K562 (cell line): Measurements from ENCODE around the gene PHOSPHO1. TPM values are rescaled to one million over a fixed set of nuclear protein-coding genes. Genes with fewer than 3 reads are reported as not detected.

Source experiments
- CBFA2T2 ChIP-seq: fragments of 450-650 bp; conservative IDR thresholded peaks from 2 replicates; pipeline ENCODE4 v1.6.1; 2017; ENCODE audit warnings: mild to moderate bottlenecking
- CBX2 ChIP-seq: fragments of 200-600 bp; sonication (generic); IDR thresholded peaks from one replicate; pipeline ENCODE4 v1.6.1; 2012; ENCODE audit warnings: mild to moderate bottlenecking, low read length, inconsistent platforms; ENCODE audit not compliant: insufficient read depth, poor library complexity, severe bottlenecking
- EWSR1 ChIP-seq: fragments of 450-650 bp; IDR thresholded peaks from 2 replicates; pipeline ENCODE4 v1.6.1; 2018; ENCODE audit warnings: borderline replicate concordance, mild to moderate bottlenecking, low read depth, moderate library complexity; ENCODE audit not compliant: partially characterized antibody
- GTF2E2 ChIP-seq: fragments of 200-800 bp; sonication (Bioruptor generic); IDR thresholded peaks from 2 replicates; pipeline ENCODE4 v1.6.1; 2016; ENCODE audit warnings: missing genetic modification characterization, missing compliant biosample characterization
- HCFC1 ChIP-seq: IDR thresholded peaks from 2 replicates; pipeline ENCODE4 v1.6.1; 2012; ENCODE audit warnings: low read depth, low read length, improper control_type of control experiment
- HDAC1 ChIP-seq, 2 experiments: fragments of 450-650 bp; IDR thresholded peaks; 2 replicates each; pipeline ENCODE4 v1.6.1; 2016 to 2017; ENCODE audit warnings: inconsistent platforms in 1 of 2, mild to moderate bottlenecking in 1 of 2, moderate library complexity in 1 of 2
- HIVEP1 ChIP-seq: fragments of 250-450 bp; sonication (Bioruptor Pico); IDR thresholded peaks from 2 replicates; pipeline ENCODE4 v1.4.0; 2020; ENCODE audit warnings: mild to moderate bottlenecking
- KLF1 ChIP-seq: fragments of 450-650 bp; IDR thresholded peaks from 2 replicates; pipeline ENCODE4 v1.6.1; 2016; ENCODE audit warnings: missing genetic modification characterization, missing compliant biosample characterization
- KLF6 ChIP-seq: fragments of 250-450 bp; sonication (Bioruptor Pico); IDR thresholded peaks from 2 replicates; pipeline ENCODE4 v1.4.0; 2020; ENCODE audit warnings: mild to moderate bottlenecking, moderate library complexity, borderline replicate concordance
- MBD2 ChIP-seq: sonication (generic); IDR thresholded peaks from 2 replicates; pipeline ENCODE4 v1.6.1; 2016; ENCODE audit warnings: low read depth, borderline replicate concordance
- MXI1 ChIP-seq: IDR thresholded peaks from 2 replicates; pipeline ENCODE4 v1.6.1; 2011; ENCODE audit warnings: low read depth, mild to moderate bottlenecking, improper control_type of control experiment, low read length
- NCOA2 ChIP-seq, 2 experiments: fragments of 450-650 bp; IDR thresholded peaks; 2 replicates each; pipeline ENCODE4 v1.6.1; 2018; ENCODE audit warnings: mild to moderate bottlenecking in 2 of 2, moderate library complexity in 1 of 2; ENCODE audit not compliant: partially characterized antibody in 2 of 2
- RBFOX2 ChIP-seq: fragments of 200-400 bp; formaldehyde crosslinking; IDR thresholded peaks from 2 replicates; pipeline ENCODE4 v1.6.1; 2017; ENCODE audit warnings: low read depth, mild to moderate bottlenecking, low read length, moderate library complexity
- RFX7 ChIP-seq: fragments of 250-450 bp; sonication (Bioruptor Pico); IDR thresholded peaks from 2 replicates; pipeline ENCODE4 v1.5.1; 2021; ENCODE audit warnings: mild to moderate bottlenecking
- SAFB ChIP-seq: fragments of 200-400 bp; formaldehyde crosslinking; IDR thresholded peaks from 2 replicates; pipeline ENCODE4 v1.6.1; 2017; ENCODE audit warnings: low read depth, low read length, borderline replicate concordance
- SMAD4 ChIP-seq: fragments of 250-450 bp; sonication (Bioruptor Pico); conservative IDR thresholded peaks from 2 replicates; pipeline ENCODE4 v1.8.0; 2021; ENCODE audit warnings: inconsistent platforms, mild to moderate bottlenecking, moderate library complexity
- ZNF384 ChIP-seq: IDR thresholded peaks from 2 replicates; pipeline ENCODE4 v1.6.1; 2012; ENCODE audit warnings: low read depth, low read length, improper control_type of control experiment
- polyA plus RNA-seq, 8 experiments: library from polyadenylated mRNA; depleted of rRNA in 4 of 8; stranded (reverse) in 5 of 8; unstranded in 3 of 8; fragments of >200 nt; fragmentation: Nextera tagmentation in 2 of 8; fragmentation: Illumina TruSeq in 1 of 8; extraction: Ambion mirVana in 2 of 8; extraction: Trizol in 1 of 8; gene quantifications; 2 replicates each; pipeline versions ENCODE4 v1.2.1 to v1.2.3, GENCODE V29; 2011 to 2014; ENCODE audit warnings: inconsistent platforms in 1 of 8, missing spikeins in 1 of 8
- total RNA-seq, 7 experiments: library from RNA; depleted of rRNA in 6 of 7; stranded (reverse); fragments of >200 nt in 6 of 7; fragmentation: Illumina TruSeq in 2 of 7; extraction: Trizol in 2 of 7; gene quantifications; 2 replicates each; pipeline versions ENCODE4 v1.2.1 to v1.2.3, GENCODE V29; 2011 to 2021; ENCODE audit warnings: low replicate concordance in 1 of 7
- TF ChIP-seq, protein P1 (sequence below): fragments of 450-650 bp; formaldehyde crosslinking; IDR thresholded peaks from 2 replicates; pipeline ENCODE4 v1.4.0; 2020; ENCODE audit warnings: mild to moderate bottlenecking, moderate library complexity
- TF ChIP-seq, protein P2 (sequence below): sonication (generic); formaldehyde crosslinking; IDR thresholded peaks from 2 replicates; pipeline ENCODE4 v1.8.1; 2022; ENCODE audit warnings: missing genetic modification reagents
- TF ChIP-seq, protein P3 (sequence below): fragments of 450-650 bp; IDR thresholded peaks from 2 replicates; pipeline ENCODE4 v1.6.1; 2014; ENCODE audit warnings: low read depth, mild to moderate bottlenecking, moderate library complexity, borderline replicate concordance
- TF ChIP-seq, protein P4 (sequence below): fragments of 250-450 bp; sonication (Bioruptor Pico); IDR thresholded peaks from 2 replicates; pipeline ENCODE4 v1.9.0; 2021; ENCODE audit warnings: mild to moderate bottlenecking

The PHOSPHO1 gene
- total and polyA plus RNA-seq, 9 of the 15 experiments (the other 6 are each of a cell fraction or from before 2014, with no cell fraction given), result 0.06 to 0.07 TPM; not detected in 7

DNA sequence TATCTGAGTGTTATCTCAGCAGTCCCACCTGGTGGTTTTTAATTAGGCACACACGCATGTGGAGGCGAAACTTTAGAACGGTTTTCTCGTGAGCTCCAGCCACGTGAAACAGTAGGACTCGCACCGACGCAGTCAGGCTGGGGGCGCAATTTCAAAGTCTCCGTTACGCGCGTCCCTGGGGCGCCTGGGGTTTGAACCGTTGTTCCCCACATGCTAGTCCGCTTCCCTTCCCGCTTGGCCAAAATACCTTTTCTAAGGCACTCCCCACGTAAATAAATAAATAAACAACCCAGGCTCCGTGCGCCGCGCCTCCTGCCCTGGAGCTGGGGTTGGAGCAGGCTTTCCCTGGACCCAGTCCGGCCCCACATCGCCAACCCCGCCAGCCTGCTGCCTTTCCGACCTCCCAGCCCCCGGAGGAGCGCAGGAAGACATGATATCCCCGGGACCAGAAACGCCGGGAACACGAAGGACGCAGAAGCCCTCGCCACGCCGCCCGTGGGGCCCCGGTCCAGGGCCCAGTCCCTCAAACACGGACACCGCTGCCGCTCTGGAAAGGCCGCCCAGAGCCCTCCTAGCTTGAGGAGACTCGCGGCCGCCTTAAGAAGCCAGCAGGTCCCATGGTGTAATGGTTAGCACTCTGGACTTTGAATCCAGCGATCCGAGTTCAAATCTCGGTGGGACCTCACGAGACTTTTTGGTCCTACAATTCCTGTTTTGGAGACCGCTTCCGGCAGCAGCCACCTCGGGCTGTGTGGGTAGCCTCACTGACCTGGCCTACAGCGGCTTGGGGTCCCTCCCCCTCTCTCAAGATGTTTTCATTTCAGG is 38.5 kb downstream of the PHOSPHO1 start (continued):
- TF ChIP-seq, protein P1, sequence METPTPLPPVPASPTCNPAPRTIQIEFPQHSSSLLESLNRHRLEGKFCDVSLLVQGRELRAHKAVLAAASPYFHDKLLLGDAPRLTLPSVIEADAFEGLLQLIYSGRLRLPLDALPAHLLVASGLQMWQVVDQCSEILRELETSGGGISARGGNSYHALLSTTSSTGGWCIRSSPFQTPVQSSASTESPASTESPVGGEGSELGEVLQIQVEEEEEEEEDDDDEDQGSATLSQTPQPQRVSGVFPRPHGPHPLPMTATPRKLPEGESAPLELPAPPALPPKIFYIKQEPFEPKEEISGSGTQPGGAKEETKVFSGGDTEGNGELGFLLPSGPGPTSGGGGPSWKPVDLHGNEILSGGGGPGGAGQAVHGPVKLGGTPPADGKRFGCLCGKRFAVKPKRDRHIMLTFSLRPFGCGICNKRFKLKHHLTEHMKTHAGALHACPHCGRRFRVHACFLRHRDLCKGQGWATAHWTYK, result peak; percentile 21; the same call in 1 of the 2 replicates
- TF ChIP-seq CBFA2T2, result peak; percentile 65; the same call in 1 of the 2 replicates
- TF ChIP-seq EWSR1, result no peak
- no peak for TF ChIP-seq MBD2
- 0 out of 2 replicates have a peak, but pooled peaks have one; percentile 5 for TF ChIP-seq ZNF384
- TF ChIP-seq SMAD4 (CRISPR knock-in tag), result peak; percentile 75
- TF ChIP-seq HIVEP1 (CRISPR knock-in tag), result no peak
- TF ChIP-seq CBX2, result no peak
- TF ChIP-seq HDAC1 (IDR thresholded peaks at IDR 0.05), result peak; percentile 85 to 89
- TF ChIP-seq MXI1, result no peak
- TF ChIP-seq, protein P2, sequence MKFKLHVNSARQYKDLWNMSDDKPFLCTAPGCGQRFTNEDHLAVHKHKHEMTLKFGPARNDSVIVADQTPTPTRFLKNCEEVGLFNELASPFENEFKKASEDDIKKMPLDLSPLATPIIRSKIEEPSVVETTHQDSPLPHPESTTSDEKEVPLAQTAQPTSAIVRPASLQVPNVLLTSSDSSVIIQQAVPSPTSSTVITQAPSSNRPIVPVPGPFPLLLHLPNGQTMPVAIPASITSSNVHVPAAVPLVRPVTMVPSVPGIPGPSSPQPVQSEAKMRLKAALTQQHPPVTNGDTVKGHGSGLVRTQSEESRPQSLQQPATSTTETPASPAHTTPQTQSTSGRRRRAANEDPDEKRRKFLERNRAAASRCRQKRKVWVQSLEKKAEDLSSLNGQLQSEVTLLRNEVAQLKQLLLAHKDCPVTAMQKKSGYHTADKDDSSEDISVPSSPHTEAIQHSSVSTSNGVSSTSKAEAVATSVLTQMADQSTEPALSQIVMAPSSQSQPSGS (CRISPR knock-in tag), result no peak
- peak in 1 of 2 experiments; percentile 58 for TF ChIP-seq NCOA2 (IDR thresholded peaks at IDR 0.05; ENCODE audit: partially characterized antibody in 2 of 2)
- TF ChIP-seq, protein P3, sequence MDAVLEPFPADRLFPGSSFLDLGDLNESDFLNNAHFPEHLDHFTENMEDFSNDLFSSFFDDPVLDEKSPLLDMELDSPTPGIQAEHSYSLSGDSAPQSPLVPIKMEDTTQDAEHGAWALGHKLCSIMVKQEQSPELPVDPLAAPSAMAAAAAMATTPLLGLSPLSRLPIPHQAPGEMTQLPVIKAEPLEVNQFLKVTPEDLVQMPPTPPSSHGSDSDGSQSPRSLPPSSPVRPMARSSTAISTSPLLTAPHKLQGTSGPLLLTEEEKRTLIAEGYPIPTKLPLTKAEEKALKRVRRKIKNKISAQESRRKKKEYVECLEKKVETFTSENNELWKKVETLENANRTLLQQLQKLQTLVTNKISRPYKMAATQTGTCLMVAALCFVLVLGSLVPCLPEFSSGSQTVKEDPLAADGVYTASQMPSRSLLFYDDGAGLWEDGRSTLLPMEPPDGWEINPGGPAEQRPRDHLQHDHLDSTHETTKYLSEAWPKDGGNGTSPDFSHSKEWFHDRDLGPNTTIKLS, result peak; percentile 81
- 0 out of 2 replicates have a peak, but pooled peaks have one; percentile 58 for TF ChIP-seq KLF1
- TF ChIP-seq GTF2E2 (tag), result peak; percentile 84; the same call in 1 of the 2 replicates
- peak; percentile 4; the same call in 1 of the 2 replicates for TF ChIP-seq HCFC1
- peak; percentile 80; the same call in 1 of the 2 replicates for TF ChIP-seq SAFB
- TF ChIP-seq RFX7 (CRISPR knock-in tag), result no peak
- TF ChIP-seq KLF6, result peak; percentile 15; the same call in 1 of the 2 replicates
- peak; percentile 83 for TF ChIP-seq RBFOX2
- TF ChIP-seq, protein P4, sequence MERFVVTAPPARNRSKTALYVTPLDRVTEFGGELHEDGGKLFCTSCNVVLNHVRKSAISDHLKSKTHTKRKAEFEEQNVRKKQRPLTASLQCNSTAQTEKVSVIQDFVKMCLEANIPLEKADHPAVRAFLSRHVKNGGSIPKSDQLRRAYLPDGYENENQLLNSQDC (CRISPR knock-in tag), result no peak; the same call in 1 of the 2 replicates
